K562 (cell line): ENCODE data around the gene KIAA1210. TPM values are rescaled to one million over a fixed set of nuclear protein-coding genes. Genes with fewer than 3 reads are reported as not detected.

ENCODE experiments used
- BCLAF1 ChIP-seq, 2 experiments: fragments of 450-650 bp in 1 of 2; IDR thresholded peaks; 2 replicates each; pipeline ENCODE4 v1.6.1; 2011 to 2017; ENCODE audit warnings: low read depth in 2 of 2, antibody characterized with exemption in 1 of 2, borderline replicate concordance in 1 of 2, low read length in 1 of 2, mild to moderate bottlenecking in 1 of 2, mixed read lengths in 1 of 2; ENCODE audit not compliant: control insufficient read depth in 1 of 2
- CBFA2T3 ChIP-seq: fragments of 450-650 bp; IDR thresholded peaks from 2 replicates; pipeline ENCODE4 v1.6.1; 2017
- CSDE1 ChIP-seq, 2 experiments: fragments of 450-650 bp; IDR thresholded peaks; 2 replicates each; pipeline ENCODE4 v1.6.1; 2016; ENCODE audit warnings: mild to moderate bottlenecking in 1 of 2
- DEAF1 ChIP-seq: fragments of 450-650 bp; formaldehyde crosslinking; IDR thresholded peaks from 2 replicates; pipeline ENCODE4 v1.4.0; 2020; ENCODE audit warnings: mild to moderate bottlenecking, moderate library complexity
- E2F6 ChIP-seq, 2 experiments: IDR thresholded peaks; 2 replicates each; pipeline ENCODE4 v1.6.1; 2011; ENCODE audit warnings: borderline replicate concordance in 1 of 2, control low read depth in 1 of 2, low read depth in 1 of 2, low read length in 1 of 2, mild to moderate bottlenecking in 1 of 2, mixed read lengths in 1 of 2, moderate library complexity in 1 of 2; ENCODE audit not compliant: insufficient read depth in 1 of 2, insufficient read length in 1 of 2, poor library complexity in 1 of 2, severe bottlenecking in 1 of 2; ENCODE audit errors: extremely low read depth in 1 of 2
- EP300 ChIP-seq: IDR thresholded peaks from 2 replicates; pipeline ENCODE4 v1.6.1; 2012; ENCODE audit warnings: low read length, improper control_type of control experiment
- GABPB1 ChIP-seq: sonication (generic); formaldehyde crosslinking; IDR thresholded peaks from 2 replicates; pipeline ENCODE4 v1.8.0; 2022; ENCODE audit warnings: mild to moderate bottlenecking, missing genetic modification reagents
- KDM5B ChIP-seq: fragments of 200-600 bp; sonication (generic); IDR thresholded peaks from 2 replicates; pipeline ENCODE4 v1.6.1; 2012; ENCODE audit warnings: low read depth, mild to moderate bottlenecking, moderate library complexity, low read length, control low read depth, inconsistent platforms; ENCODE audit not compliant: insufficient replicate concordance
- L3MBTL2 ChIP-seq: fragments of 450-650 bp; IDR thresholded peaks from 2 replicates; pipeline ENCODE4 v1.6.1; 2016; ENCODE audit warnings: mild to moderate bottlenecking, moderate library complexity
- MXD1 ChIP-seq: fragments of 250-450 bp; sonication (Bioruptor Pico); IDR thresholded peaks from 2 replicates; pipeline ENCODE4 v1.8.0; 2021; ENCODE audit warnings: borderline replicate concordance, mild to moderate bottlenecking, moderate library complexity; ENCODE audit not compliant: poor library complexity, severe bottlenecking
- NR1H2 ChIP-seq: sonication (generic); formaldehyde crosslinking; IDR thresholded peaks from 2 replicates; pipeline ENCODE4 v1.4.0; 2020; ENCODE audit warnings: mild to moderate bottlenecking, missing genetic modification reagents
- PHTF2 ChIP-seq: fragments of 250-450 bp; sonication (Bioruptor Pico); IDR thresholded peaks from 2 replicates; pipeline ENCODE4 v1.5.0; 2021; ENCODE audit warnings: mild to moderate bottlenecking
- PYGO2 ChIP-seq: fragments of 450-650 bp; IDR thresholded peaks from 2 replicates; pipeline ENCODE4 v1.6.1; 2016; ENCODE audit warnings: mild to moderate bottlenecking, missing genetic modification characterization, moderate library complexity, missing compliant biosample characterization
- SMARCA4 ChIP-seq: fragments of 450-650 bp; IDR thresholded peaks from 2 replicates; pipeline ENCODE4 v1.6.1; 2016
- SP2 ChIP-seq: IDR thresholded peaks from 2 replicates; pipeline ENCODE4 v1.6.1; 2011; ENCODE audit warnings: mild to moderate bottlenecking, low read depth, low read length, moderate library complexity; ENCODE audit not compliant: poor library complexity, severe bottlenecking; ENCODE audit errors: extremely low read depth
- SPI1 ChIP-seq: IDR thresholded peaks from 2 replicates; pipeline ENCODE4 v1.6.1; 2011; ENCODE audit warnings: low read depth, low read length, control low read depth, borderline replicate concordance
- SREBF1 ChIP-seq: fragments of 150-350 bp; IDR thresholded peaks from 2 replicates; pipeline ENCODE4 v1.6.1; 2014; ENCODE audit warnings: antibody characterized with exemption, low read depth, low read length, borderline replicate concordance
- TCFL5 ChIP-seq: fragments of 250-450 bp; sonication (Bioruptor Pico); conservative IDR thresholded peaks from 2 replicates; pipeline ENCODE4 v1.6.1; 2021; ENCODE audit warnings: mild to moderate bottlenecking, moderate library complexity, matching md5 sums
- XRCC4 ChIP-seq: IDR thresholded peaks from one replicate; pipeline ENCODE4 v1.6.1; 2011; ENCODE audit not compliant: insufficient read depth, insufficient read length; ENCODE audit errors: extremely low read depth
- XRCC5 ChIP-seq: fragments of 200-400 bp; formaldehyde crosslinking; IDR thresholded peaks from 2 replicates; pipeline ENCODE4 v1.6.1; 2017; ENCODE audit warnings: low read depth, mild to moderate bottlenecking, low read length
- ZC3H11A ChIP-seq: IDR thresholded peaks from 2 replicates; pipeline ENCODE4 v1.6.1; 2012; ENCODE audit warnings: low read depth, low read length, improper control_type of control experiment
- ZNF282 ChIP-seq: sonication (generic); formaldehyde crosslinking; IDR thresholded peaks from 2 replicates; pipeline ENCODE4 v1.8.1; 2023; ENCODE audit warnings: missing genetic modification reagents
- ZNF436 ChIP-seq: fragments of 250-450, 450-650 bp; sonication (Bioruptor Pico); formaldehyde crosslinking; IDR thresholded peaks from 2 replicates; pipeline ENCODE4 v1.7.0; 2020; ENCODE audit warnings: mild to moderate bottlenecking
- ZNF778 ChIP-seq: fragments of 450-650 bp; formaldehyde crosslinking; IDR thresholded peaks from 2 replicates; pipeline ENCODE4 v1.4.0; 2020; ENCODE audit warnings: mild to moderate bottlenecking, moderate library complexity
- polyA plus RNA-seq, 8 experiments: library from polyadenylated mRNA; depleted of rRNA in 4 of 8; stranded (reverse) in 5 of 8; unstranded in 3 of 8; fragments of >200 nt; fragmentation: Nextera tagmentation in 2 of 8; fragmentation: Illumina TruSeq in 1 of 8; extraction: Ambion mirVana in 2 of 8; extraction: Trizol in 1 of 8; gene quantifications; 2 replicates each; pipeline versions ENCODE4 v1.2.1 to v1.2.3, GENCODE V29; 2011 to 2014; ENCODE audit warnings: inconsistent platforms in 1 of 8, missing spikeins in 1 of 8
- total RNA-seq, 7 experiments: library from RNA; depleted of rRNA in 6 of 7; stranded (reverse); fragments of >200 nt in 6 of 7; fragmentation: Illumina TruSeq in 2 of 7; extraction: Trizol in 2 of 7; gene quantifications; 2 replicates each; pipeline versions ENCODE4 v1.2.1 to v1.2.3, GENCODE V29; 2011 to 2021; ENCODE audit warnings: low replicate concordance in 1 of 7

KIAA1210 gene
- total and polyA plus RNA-seq, 9 of the 15 experiments (the other 6 are each of a cell fraction or from before 2014, with no cell fraction given) = not detected

- TF ChIP-seq SREBF1 (no peak), ZC3H11A (no peak), ZNF778 (CRISPR knock-in tag) (no peak), ZNF436 (no peak), NR1H2 (CRISPR knock-in tag) (no peak), EP300 (no peak), XRCC4 (no peak), PHTF2 (no peak), SPI1 (no peak), MXD1 (CRISPR knock-in tag) (no peak), SP2 (peak; percentile 24), L3MBTL2 (peak; percentile 63), E2F6 (IDR thresholded peaks at IDR 0.05; ENCODE audit: borderline replicate concordance in 1 of 2, extremely low read depth in 1 of 2, insufficient read depth in 1 of 2, insufficient read length in 1 of 2, low read depth in 1 of 2, low read length in 1 of 2, poor library complexity in 1 of 2, severe bottlenecking in 1 of 2) (peak; percentile 31 to 72), XRCC5 (no peak), CBFA2T3 (no peak), SMARCA4 (no peak), KDM5B (no peak), CSDE1 (IDR thresholded peaks at IDR 0.05) (no peak), TCFL5 (no peak), PYGO2 (no peak), GABPB1 (CRISPR knock-in tag) (no peak), BCLAF1 (IDR thresholded peaks at IDR 0.05; ENCODE audit: borderline replicate concordance in 1 of 2, control insufficient read depth in 1 of 2, low read depth in 2 of 2, low read length in 1 of 2) (no peak), DEAF1 (CRISPR knock-in tag) (no peak), ZNF282 (CRISPR knock-in tag) (no peak)
These were observed 54.9 kb downstream of the KIAA1210 start, which contains the start of gene CT47C1 (continued) for GRCh38 chrX:119072744-119073143.
